SK-N-SH (cell line): Measurements from ENCODE around the gene CHCHD6. TPM values are rescaled to one million over a fixed set of nuclear protein-coding genes. Genes with fewer than 3 reads are reported as not detected.

ENCODE experiments used
- CTCF ChIA-PET: fragments of 300-600, 350-600 bp; formaldehyde crosslinking; extraction: SDS; loops from one replicate; lab custom pipeline; 2021; lab: Yijun Ruan, JAX
- POLR2A ChIA-PET: fragments of 350-600 bp; sonication (Branson Sonifier 250); formaldehyde crosslinking; extraction: SDS; loops from one replicate; lab custom pipeline; 2020; ENCODE audit warnings: antibody characterized with exemption, inconsistent platforms; lab: Yijun Ruan, JAX
- DNase-seq: peaks from one replicate; pipeline ENCODE4 v3.0.0; 2012
- H2AFZ ChIP-seq: fragments of 200-600 bp; sonication (generic); 2 replicates; pipeline ENCODE4 v1.8.1; 2016; ENCODE audit warnings: antibody characterized with exemption, mild to moderate bottlenecking, low read depth
- H3F3A ChIP-seq: fragments of 200-600 bp; sonication (generic); replicated peaks from 2 replicates; pipeline ENCODE3; 2016; ENCODE audit warnings: antibody characterized with exemption, mild to moderate bottlenecking; ENCODE audit not compliant: insufficient read depth
- H3K27ac ChIP-seq, 2 experiments: fragments of 200-500 bp in 1 of 2; fragments of 200-600 bp in 1 of 2; sonication (Bioruptor generic) in 1 of 2; sonication (generic), shearing (Covaris generic) in 1 of 2; 2 replicates each; pipeline versions ENCODE4 v1.5.1 to v1.6.1; 2014 to 2016; ENCODE audit warnings: low read depth in 2 of 2, inconsistent platforms in 1 of 2, low read length in 1 of 2, mild to moderate bottlenecking in 1 of 2, mixed read lengths in 1 of 2
- H3K27me3 ChIP-seq: fragments of 200-600 bp; sonication (generic), shearing (Covaris generic); 2 replicates; pipeline ENCODE4 v1.6.1; 2016; ENCODE audit warnings: mixed run types; ENCODE audit not compliant: insufficient read depth
- H3K36me3 ChIP-seq, 2 experiments: fragments of 200-500 bp in 1 of 2; fragments of 200-600 bp in 1 of 2; sonication (Bioruptor generic) in 1 of 2; sonication (generic) in 1 of 2; replicated peaks in 1 of 2; 2 replicates each; pipeline versions ENCODE3 to v1.5.1; 2014 to 2016; ENCODE audit warnings: low read length in 1 of 2, mild to moderate bottlenecking in 1 of 2; ENCODE audit not compliant: insufficient read depth in 2 of 2, control insufficient read depth in 1 of 2
- H3K4me1 ChIP-seq, 2 experiments: fragments of 200-500 bp in 1 of 2; fragments of 200-600 bp in 1 of 2; sonication (Bioruptor generic) in 1 of 2; sonication (generic), shearing (Covaris generic) in 1 of 2; 2 replicates each; pipeline versions ENCODE4 v1.5.1 to v1.6.1; 2014 to 2016; ENCODE audit warnings: low read depth in 1 of 2, low read length in 1 of 2, mixed run types in 1 of 2; ENCODE audit not compliant: insufficient read depth in 2 of 2, control insufficient read depth in 1 of 2
- H3K4me2 ChIP-seq: fragments of 200-600 bp; sonication (generic), shearing (Covaris generic); 2 replicates; pipeline ENCODE4 v1.6.1; 2017; ENCODE audit warnings: mixed run types
- H3K4me3 ChIP-seq, 2 experiments: fragments of 200-500 bp in 1 of 2; fragments of 200-600 bp in 1 of 2; sonication (Bioruptor generic) in 1 of 2; sonication (generic), shearing (Covaris generic) in 1 of 2; 2 replicates each; pipeline versions ENCODE4 v1.5.1 to v1.8.1; 2014 to 2016; ENCODE audit warnings: low read depth in 2 of 2, inconsistent platforms in 1 of 2, low read length in 1 of 2, mild to moderate bottlenecking in 1 of 2, mixed read lengths in 1 of 2, moderate library complexity in 1 of 2
- H3K79me2 ChIP-seq: fragments of 200-600 bp; sonication (generic); 2 replicates; pipeline ENCODE4 v1.8.1; 2017; ENCODE audit warnings: mild to moderate bottlenecking; ENCODE audit not compliant: insufficient read depth
- H3K9ac ChIP-seq: fragments of 200-600 bp; sonication (generic); 2 replicates; pipeline ENCODE4 v1.6.1; 2017; ENCODE audit warnings: mixed run types
- H3K9me2 ChIP-seq: fragments of 200-600 bp; sonication (generic); 2 replicates; pipeline ENCODE4 v1.6.1; 2017; ENCODE audit warnings: mixed run types
- H3K9me3 ChIP-seq: fragments of 200-600 bp; sonication (generic); 2 replicates; pipeline ENCODE4 v1.6.1; 2017; ENCODE audit warnings: mixed run types, mild to moderate bottlenecking, moderate library complexity
- H4K20me1 ChIP-seq: fragments of 200-600 bp; sonication (generic); 2 replicates; pipeline ENCODE4 v1.6.1; 2017; ENCODE audit warnings: mild to moderate bottlenecking, mixed run types; ENCODE audit not compliant: insufficient read depth
- FOSL2 ChIP-seq: IDR thresholded peaks from 2 replicates; pipeline ENCODE4 v1.4.0; 2012; ENCODE audit warnings: low read depth, mild to moderate bottlenecking, moderate library complexity, borderline replicate concordance
- FOXJ3 ChIP-seq: sonication (generic); formaldehyde crosslinking; IDR thresholded peaks from 2 replicates; pipeline ENCODE4 v1.5.1; 2020; ENCODE audit warnings: mild to moderate bottlenecking, missing genetic modification reagents
- GATA2 ChIP-seq: sonication (generic); formaldehyde crosslinking; IDR thresholded peaks from 2 replicates; pipeline ENCODE4 v1.5.0; 2020; ENCODE audit warnings: mild to moderate bottlenecking, missing genetic modification reagents
- MEF2A ChIP-seq: IDR thresholded peaks from 2 replicates; pipeline ENCODE4 v1.4.0; 2012; ENCODE audit warnings: low read depth, borderline replicate concordance
- PBX3 ChIP-seq: IDR thresholded peaks from 2 replicates; pipeline ENCODE4; 2012
- RCOR1 ChIP-seq: fragments of 150-350 bp; IDR thresholded peaks from 2 replicates; pipeline ENCODE4 v1.6.1; 2017; ENCODE audit warnings: antibody characterized with exemption, low read length
- RFX5 ChIP-seq: IDR thresholded peaks from 2 replicates; pipeline ENCODE4 v1.6.1; 2012; ENCODE audit warnings: mild to moderate bottlenecking, improper control_type of control experiment, low read length
- SIN3A ChIP-seq: IDR thresholded peaks from 2 replicates; pipeline ENCODE4 v1.6.1; 2012; ENCODE audit warnings: low read depth, mild to moderate bottlenecking, low read length, moderate library complexity, borderline replicate concordance
- TCF12 ChIP-seq: IDR thresholded peaks from 2 replicates; pipeline ENCODE4 v1.4.0; 2012
- TEAD4 ChIP-seq: IDR thresholded peaks from 2 replicates; pipeline ENCODE4 v1.4.0; 2012; ENCODE audit warnings: mild to moderate bottlenecking, borderline replicate concordance; ENCODE audit not compliant: insufficient read depth
- USF1 ChIP-seq: IDR thresholded peaks from 2 replicates; pipeline ENCODE4 v1.4.0; 2012; ENCODE audit warnings: low read depth, borderline replicate concordance
- USF2 ChIP-seq: fragments of 150-350 bp; IDR thresholded peaks from 2 replicates; pipeline ENCODE4 v1.6.1; 2017; ENCODE audit warnings: antibody characterized with exemption, low read length, low read depth, borderline replicate concordance
- ZBTB33 ChIP-seq: IDR thresholded peaks from 2 replicates; pipeline ENCODE4 v1.4.0; 2012; ENCODE audit warnings: low read depth, borderline replicate concordance
- WGBS: methylation state at CpG from one replicate; pipeline ENCODE4 v1.1.6; 2017; ENCODE audit warnings: low lambda C conversion rate; 5-methylcytosine and 5-hydroxymethylcytosine counted together
- polyA plus RNA-seq, 3 experiments: library from polyadenylated mRNA; depleted of rRNA; stranded (reverse); fragments of >200 nt; gene quantifications; 2 replicates each; pipeline ENCODE4 v1.2.3, GENCODE V29; 2012

Gene CHCHD6
- polyA plus RNA-seq, 1 of the 3 experiments (the other 2 are of a cell fraction) = 42.5 TPM

GRCh38 chr3:126859415-126860246, 155.6 kb downstream of the CHCHD6 start:
- 0 out of 2 replicates have a peak overlapping the region, but pooled peaks have one; percentile 8 for H3K4me2 ChIP-seq
- no peaks in the 10 kb centered on the region for H4K20me1 ChIP-seq
- H3K79me2 ChIP-seq = no peaks in the 10 kb centered on the region
- peaks cover 3% of the 10 kb centered on the region for H3F3A ChIP-seq
- CTCF ChIA-PET = interaction anchor here (0.6 to 0.7 kb wide), 2 partner anchors 11 to 14 kb away, joined by 3 read pairs; no protein-coding TSS in a partner anchor
- H3K27ac ChIP-seq = peak overlapping the region in 1 of 2 experiments; percentile 55; a peak in 2 of 4 replicates
- H3K27me3 ChIP-seq = no peaks in the 10 kb centered on the region
- no peak overlapping the region for H3K4me3 ChIP-seq
- 88% methylated on average over 16 of the region's 16 CpGs for WGBS
- no peaks in the 10 kb centered on the region for H3K9me3 ChIP-seq
- DNase-seq = no peak
- peaks cover 0 to under 1% of the 10 kb centered on the region in 2 experiments; a peak in 1 of 4 replicates for H3K4me1 ChIP-seq
- POLR2A ChIA-PET = no interaction called here
- TF ChIP-seq RCOR1 (no peak), GATA2 (no peak)
- TF ChIP-seq, all 33 proteins: peak for 0
- no peak overlapping the region for H2AFZ ChIP-seq
- H3K9ac ChIP-seq = no peak overlapping the region
- no peaks in the 10 kb centered on the region for H3K36me3 ChIP-seq
- no peaks in the 10 kb centered on the region for H3K9me2 ChIP-seq

GRCh38 chr3:126865736-126866135, 161.7 kb downstream of the CHCHD6 start:
- Histone ChIP-seq H3F3A (no peaks in the 10 kb centered on the region), H3K27me3 (no peaks in the 10 kb centered on the region), H3K27ac (no peak overlapping the region), H3K4me3 (no peak overlapping the region), H3K9me2 (no peaks in the 10 kb centered on the region), H4K20me1 (no peaks in the 10 kb centered on the region), H2AFZ (no peak overlapping the region), H3K9ac (no peak overlapping the region), H3K79me2 (no peaks in the 10 kb centered on the region), H3K9me3 (no peaks in the 10 kb centered on the region), H3K4me1 (peaks cover 11 to 22% of the 10 kb centered on the region in 2 experiments; a peak in 3 of 4 replicates), H3K4me2 (no peak overlapping the region), H3K36me3 (no peaks in the 10 kb centered on the region)
- POLR2A ChIA-PET = no interaction called here
- 100% methylated on average over 1 of the region's 1 CpG for WGBS
- no peak for DNase-seq
- TF ChIP-seq FOXJ3 (no peak), TEAD4 (no peak), MEF2A (no peak), FOSL2 (no peak), RFX5 (no peak), TCF12 (no peak)
- CTCF ChIA-PET = no interaction called here

- Histone ChIP-seq H2AFZ (no peak overlapping the region), H3K9ac (no peak overlapping the region), H3K4me1 (peaks cover 12 to 23% of the 10 kb centered on the region in 2 experiments; a peak in 3 of 4 replicates), H3F3A (no peaks in the 10 kb centered on the region), H3K4me3 (no peak overlapping the region), H3K27me3 (no peaks in the 10 kb centered on the region), H3K79me2 (no peaks in the 10 kb centered on the region), H3K4me2 (no peak overlapping the region), H4K20me1 (no peaks in the 10 kb centered on the region), H3K9me3 (no peaks in the 10 kb centered on the region), H3K27ac (no peak overlapping the region), H3K36me3 (no peaks in the 10 kb centered on the region), H3K9me2 (no peaks in the 10 kb centered on the region)
- POLR2A ChIA-PET = no interaction called here
- 88% methylated on average over 3 of the region's 3 CpGs for WGBS
- CTCF ChIA-PET = no interaction called here
- no peak for DNase-seq
- no peak for TF ChIP-seq SIN3A
- TF ChIP-seq PBX3 = no peak
- no peak for TF ChIP-seq FOXJ3
- TF ChIP-seq USF2 = no peak
- no peak for TF ChIP-seq USF1
- no peak for TF ChIP-seq ZBTB33
Measured at GRCh38 chr3:126866175-126866759, 162.2 kb downstream of the CHCHD6 start.
